NCI-H1417 treated with DMSO at 0.1 percent for 48 hours (cell line): ENCODE measurements around the gene CCNT2.
"Not testable (repeated sequence)": the region's sequence is repeated elsewhere in the genome, so short reads cannot be mapped to it uniquely, and the experiment has no call there.

Source experiments
- DNase-seq: peaks from one replicate; lab custom pipeline; 2025; lab: John Stamatoyannopoulos, UW

The CCNT2 gene

DNA sequence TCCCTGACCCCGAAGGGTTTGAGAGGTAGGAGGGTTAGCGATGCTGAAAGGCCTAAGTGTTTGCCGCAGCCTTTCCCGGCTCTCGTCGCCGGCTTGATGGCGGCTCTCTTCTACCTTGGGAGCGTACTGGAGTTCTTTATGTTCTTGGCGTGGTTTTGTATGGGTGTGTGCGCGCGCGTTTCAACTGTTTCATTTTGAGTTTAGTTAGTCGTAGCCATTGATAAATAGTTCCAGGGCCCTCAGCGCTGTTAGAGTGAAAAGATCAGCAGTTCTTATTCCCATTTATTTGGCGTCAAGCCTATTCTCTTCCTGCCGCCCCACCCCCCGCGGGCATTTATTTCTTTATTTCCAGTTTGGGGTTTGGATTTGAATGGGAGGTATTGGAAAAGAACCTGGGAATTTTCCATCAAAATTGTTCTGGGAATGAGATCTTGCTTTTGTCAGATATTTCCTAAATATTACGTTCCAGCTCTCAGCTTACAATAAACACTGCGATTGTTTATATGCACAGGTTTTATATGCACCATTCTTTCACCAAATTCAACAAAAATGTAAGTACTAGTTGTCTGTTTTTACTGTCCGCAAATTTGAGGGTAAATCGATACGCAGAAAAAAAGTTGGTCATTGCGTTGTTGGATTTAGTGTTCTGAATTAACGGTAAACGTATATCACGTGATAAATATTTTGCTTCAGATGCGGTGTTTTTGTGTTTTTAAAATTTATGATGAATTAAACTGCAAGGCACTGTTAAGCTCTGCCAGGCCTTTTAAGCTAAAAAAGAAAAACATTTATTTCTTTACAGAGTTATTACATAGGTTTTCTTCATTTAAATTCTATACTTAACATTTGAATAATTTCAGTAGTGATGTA is 954 bp downstream of the CCNT2 start:
- DNase-seq: peak; percentile 18

DNA sequence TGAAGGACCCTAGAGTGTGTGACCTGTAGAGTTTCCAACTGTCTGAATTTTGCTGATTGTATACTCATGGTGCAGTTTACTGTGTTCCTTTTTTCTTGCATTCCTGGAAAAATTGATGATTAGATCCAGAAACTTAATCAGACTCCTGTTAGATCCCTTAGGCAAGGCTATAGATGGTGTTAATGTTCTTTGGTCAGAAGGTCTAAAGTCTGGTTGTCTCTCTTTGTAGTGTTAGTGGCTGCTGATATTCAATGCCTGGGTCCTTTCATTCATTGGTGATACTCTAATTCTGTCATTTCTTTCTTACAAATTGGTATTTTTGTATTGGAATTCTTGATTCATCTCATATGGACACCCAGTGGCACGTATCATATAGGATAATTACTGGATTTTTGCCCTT is 6.3 kb downstream of the CCNT2 start:
- DNase-seq: no peak

DNA sequence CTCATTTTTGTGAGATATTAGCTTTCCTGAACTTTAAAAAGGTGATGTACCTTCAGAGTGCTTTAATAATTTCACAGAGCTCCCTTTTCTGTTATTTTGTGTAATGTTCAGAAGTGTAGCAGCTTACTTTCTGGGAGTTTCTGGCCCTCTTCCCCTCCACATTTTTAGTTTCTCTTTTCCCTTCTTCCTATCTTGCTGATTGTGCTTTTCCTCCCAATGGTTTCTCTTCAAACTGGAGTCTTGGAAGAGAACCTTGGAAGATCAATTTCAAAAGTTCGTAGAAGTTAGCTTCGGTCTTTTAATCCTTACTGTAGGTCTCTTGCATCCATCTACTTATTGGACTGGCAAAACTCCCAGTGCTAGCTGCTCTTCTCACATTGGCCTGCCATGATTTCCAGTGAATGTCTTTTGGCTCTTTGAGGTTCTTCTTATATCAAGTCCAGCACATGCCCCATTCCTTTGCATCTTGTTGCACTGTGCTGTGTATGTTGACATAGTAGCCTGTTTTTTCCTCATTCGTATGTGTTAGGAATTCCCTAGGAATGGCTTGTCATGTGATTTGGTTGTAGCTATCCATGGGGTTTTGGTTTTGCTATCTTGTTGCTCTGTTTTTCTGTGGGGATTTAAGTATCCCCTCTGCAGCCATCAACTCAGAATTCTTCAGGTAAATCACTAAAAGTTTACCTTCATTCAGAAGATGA is 7.8 kb downstream of the CCNT2 start:
- no peak for DNase-seq

DNA sequence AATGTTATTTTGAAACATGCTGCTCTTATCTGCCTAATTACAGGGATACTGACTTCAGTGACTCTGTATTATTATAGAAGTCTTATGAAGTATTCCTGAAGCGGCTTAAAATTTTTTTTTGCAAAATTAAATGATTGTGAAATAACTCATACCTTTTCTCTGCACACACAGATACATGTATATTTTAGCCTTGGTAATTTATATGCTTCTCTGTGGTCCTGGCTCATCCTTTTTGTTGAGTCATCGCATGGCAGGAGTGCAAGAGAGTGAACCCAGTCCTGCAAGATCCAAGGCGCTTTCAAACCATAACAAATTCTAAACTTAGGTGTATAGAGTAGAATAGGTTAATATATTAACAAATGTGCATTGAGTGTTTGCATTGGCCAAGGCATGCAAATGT is 8.6 kb downstream of the CCNT2 start:
- DNase-seq: no peak

DNA sequence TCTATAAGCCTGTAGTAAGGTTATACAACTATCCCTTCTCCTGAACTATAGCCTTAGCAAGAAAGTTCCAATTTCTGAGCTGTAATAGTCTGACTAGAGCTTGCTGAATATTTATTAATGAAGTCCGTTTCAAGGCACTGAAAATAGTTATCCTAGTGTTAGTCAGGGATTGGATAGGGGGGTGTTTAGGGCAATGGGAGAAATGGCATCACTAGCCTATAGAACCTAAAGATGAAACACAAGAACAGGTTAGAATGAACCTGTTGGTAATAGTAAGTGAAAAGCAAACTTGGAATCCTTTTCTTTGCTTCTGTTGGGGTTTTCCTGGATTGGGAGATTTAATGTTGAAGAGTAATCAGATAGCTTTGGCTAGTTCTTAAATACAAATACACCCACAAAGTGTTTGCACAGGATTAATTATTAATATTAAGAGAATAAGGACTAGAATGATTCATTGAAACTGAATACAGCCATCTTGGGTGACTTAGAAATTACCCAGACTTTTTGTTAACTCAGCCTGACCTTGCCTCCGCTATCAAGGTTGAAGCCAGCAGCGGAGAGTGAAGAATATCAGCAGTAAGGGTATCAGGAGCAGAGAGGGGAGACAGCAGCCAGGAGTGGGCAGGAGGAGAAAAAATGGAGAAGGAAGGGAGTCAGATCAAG is 14.4 kb downstream of the CCNT2 start:
- no peak for DNase-seq

DNA sequence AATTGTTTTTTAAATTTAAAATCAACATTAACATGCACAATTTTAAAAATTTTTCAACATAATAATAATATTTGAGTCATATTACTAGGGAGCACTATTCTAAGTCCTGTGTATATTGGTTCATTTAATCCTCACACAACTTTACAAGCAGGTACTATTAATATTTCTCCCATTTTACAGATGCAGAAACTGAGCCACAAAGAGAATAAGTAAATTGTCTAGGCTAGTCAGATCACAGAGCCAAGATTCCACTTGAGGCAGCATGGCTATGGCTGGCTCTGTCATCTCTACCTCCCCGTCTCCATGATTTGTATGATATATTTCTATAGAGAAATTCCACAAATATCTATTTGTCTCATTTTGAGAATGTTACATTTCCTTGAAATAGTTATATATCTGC is 15.1 kb downstream of the CCNT2 start:
- no peak for DNase-seq

DNA sequence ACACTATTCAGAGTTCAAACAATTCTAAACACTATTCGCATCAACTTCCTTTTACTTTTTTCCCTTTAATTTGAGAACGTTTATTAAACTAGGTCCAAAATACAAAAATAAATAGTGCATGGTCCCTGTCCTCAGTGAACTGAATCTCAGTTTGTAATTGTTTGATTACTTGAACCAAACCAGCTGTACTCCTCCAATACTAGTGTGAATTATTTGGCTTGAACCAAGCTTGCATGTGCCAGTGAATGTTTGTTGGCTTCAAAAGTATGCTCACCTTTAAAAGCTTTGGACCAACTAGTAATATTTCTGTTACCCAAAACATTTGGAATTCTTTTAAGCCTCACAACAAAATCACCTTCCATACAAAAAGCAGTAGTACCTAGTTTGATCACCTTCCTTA is 15.5 kb downstream of the CCNT2 start:
- no peak for DNase-seq

DNA sequence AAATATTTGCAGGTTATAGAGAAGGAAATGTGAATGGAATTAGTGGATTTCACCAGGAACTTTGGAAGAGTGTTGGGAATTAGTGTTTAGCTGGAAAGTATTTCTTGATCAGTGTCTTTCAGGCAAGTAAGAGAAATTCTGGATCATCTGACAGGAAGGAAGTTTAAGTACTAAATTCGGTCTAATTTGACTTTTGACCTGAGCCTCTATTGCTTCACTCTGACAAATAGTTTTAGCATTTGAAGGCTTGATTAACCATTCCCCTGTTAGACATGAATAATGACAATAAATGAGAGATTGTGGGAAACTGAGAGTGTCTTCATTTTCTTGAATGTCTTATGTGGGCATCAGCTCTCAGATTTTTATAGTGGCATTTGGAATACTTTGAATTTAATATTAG is 16.0 kb downstream of the CCNT2 start:
- no peak for DNase-seq

DNA sequence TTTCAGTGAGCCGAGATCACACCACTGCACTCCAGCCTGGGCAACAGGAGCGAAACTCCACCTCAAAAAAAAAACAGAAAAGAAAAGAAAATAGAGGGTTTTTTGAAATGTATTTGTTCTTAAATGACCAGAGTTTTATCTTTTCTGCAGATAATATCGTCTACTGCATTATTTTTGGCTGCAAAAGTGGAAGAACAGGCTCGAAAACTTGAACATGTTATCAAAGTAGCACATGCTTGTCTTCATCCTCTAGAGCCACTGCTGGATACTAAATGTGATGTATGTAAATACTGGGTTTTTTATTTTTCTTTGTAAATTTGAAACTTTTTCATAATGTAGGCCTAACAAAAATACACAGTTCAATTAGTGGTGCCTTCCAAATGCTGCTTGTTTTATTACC is 18.1 kb downstream of the CCNT2 start:
- DNase-seq: no peak

DNA sequence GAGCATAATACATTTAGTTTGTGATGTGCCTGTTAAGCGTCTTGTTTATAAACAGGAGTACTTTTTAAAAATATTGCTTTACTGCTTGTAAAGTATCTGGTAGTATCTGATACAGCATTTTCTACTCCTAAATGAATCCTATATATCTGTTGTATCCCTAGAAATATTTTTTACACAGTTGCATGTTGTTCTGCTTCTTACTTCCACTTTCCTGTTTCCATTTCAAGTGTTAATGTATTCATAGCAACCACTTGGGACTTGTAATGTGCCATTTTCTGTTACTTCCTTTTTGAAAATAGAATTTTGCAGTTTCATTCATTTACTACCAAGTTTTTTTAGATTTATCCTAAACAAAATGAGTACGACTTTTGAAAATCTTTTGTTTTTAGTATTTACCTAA is 24.9 kb downstream of the CCNT2 start:
- no peak for DNase-seq

DNA sequence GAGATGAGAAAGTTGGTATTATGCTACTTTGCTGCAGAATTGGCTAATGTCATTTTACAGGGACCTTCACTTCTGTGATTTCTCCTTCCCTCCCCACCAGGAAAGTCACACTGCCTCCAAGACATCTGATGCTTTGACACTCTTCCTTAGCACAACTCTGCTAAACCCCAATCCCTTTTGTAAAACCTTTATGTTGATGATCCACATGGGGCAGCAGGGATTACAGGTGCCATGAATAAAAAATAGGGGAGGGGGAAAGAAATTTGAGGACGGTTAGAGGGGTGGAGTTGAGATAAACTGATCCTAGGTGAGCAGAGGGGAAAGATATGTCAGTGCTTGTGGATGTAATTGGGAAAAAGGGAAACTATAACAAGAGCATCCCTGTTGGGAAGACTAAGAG is 26.4 kb downstream of the CCNT2 start:
- no peak for DNase-seq

DNA sequence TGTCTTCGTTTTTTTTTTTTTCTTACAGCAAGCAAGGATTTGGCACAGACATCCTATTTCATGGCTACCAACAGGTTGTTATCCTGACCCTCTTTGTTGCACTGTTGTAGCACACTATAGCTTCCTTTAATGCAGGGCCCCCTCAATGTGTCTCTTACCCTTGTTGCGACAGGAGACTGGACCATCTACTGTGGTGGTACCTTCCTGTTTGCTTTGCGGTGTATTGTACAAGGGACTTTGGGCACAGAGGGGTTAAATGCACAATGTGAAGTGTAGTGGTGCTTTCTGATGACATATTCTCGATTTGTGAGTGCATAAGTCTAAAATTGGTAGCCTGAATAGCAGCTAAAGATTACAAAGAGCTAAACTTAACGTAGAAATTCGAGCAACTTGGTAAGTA is 27.5 kb downstream of the CCNT2 start:
- DNase-seq: no peak

DNA sequence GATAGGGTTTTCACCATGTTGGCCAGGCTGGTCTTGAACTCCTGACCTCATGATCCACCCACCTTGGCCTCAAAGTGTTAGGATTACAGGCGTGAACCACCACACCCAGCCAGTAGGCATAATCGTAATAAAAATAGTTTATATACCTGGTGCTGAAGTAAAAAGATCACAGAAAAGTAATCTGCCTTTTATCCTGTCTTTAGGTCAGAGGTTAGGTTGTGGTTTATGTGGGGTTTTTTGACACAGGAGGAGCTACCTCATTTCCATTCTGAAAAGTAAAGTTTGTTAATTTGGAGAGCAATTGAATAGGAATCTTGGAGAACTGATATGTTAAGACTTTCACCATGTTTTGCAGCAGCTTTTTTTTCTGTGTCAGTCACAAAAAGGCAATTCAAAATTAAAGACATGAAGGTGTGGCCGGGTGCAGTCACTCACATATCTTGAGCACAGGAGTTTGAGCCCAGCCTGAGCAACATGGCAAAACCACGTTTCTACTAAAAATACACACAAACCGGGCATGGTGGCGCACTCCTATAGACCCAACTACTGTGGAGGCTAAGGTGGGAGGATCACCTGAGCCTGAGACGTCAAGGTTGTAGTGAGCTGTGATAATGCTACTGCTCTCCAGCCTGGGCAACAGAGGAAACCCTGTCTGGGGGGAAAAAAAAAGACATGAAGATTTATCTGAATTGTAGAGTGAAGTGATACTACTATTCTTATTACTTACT is 31.5 kb downstream of the CCNT2 start:
- DNase-seq: no peak

DNA sequence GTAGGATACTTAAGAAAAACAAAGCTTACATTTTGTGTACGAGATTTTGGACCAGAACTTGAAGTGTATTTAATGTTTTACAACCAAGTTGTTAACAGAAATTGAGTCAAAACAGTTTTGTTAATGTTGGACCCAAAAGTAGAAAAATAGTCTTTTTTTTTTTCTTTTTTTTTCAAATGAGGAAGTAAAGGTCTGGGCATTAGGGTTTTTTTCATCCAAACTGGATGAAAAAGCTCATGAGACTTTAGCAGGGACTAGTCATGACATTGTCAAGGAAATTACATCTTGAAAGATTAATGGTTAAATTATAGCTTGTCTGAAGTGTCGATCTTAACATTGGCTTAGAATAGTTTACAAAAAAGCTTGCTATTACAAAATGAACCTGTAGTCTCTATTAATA is 32.3 kb downstream of the CCNT2 start:
- DNase-seq: no peak

DNA sequence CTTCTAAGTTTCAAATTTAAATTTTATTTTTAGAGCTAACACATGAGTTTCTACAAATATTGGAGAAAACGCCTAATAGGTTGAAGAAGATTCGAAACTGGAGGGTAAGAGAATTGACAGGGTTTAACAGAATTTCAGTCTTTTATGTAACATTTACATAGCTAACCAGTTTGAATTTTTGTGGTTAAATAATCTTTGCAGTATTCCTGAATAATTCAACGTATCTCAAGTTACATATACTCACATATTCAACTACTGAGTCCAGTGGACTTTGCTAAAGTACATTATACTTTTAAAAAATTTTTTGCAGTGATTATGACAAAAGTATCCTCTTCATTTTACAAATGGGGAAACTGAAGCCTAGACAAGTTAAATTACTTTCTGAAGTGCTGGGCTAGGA is 34.0 kb downstream of the CCNT2 start:
- no peak for DNase-seq

DNA sequence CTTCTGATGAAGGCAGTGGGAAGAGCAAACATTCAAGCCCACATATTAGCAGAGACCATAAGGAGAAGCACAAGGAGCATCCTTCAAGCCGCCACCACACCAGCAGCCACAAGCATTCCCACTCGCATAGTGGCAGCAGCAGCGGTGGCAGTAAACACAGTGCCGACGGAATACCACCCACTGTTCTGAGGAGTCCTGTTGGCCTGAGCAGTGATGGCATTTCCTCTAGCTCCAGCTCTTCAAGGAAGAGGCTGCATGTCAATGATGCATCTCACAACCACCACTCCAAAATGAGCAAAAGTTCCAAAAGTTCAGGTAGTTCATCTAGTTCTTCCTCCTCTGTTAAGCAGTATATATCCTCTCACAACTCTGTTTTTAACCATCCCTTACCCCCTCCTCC is 35.4 kb downstream of the CCNT2 start:
- no peak for DNase-seq

DNA sequence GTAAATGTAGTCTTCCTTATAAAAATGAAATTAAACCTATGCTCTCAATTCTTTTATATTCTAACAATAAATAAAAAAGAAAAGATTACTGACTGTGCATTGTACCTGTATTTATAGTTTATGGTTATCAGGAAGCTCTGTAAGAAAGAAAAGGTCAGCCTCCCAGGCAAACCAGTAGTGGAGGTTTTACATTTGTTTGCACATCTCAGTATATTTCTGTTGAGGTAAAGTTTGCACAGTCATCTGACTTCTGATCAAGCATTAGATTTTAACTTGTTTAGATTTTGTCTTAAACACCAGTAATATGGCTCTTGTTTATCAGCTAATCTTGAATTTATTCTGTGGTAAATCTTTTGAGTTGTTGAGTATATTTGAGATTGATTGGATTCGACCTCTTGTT is 37.1 kb downstream of the CCNT2 start:
- no peak for DNase-seq

DNA sequence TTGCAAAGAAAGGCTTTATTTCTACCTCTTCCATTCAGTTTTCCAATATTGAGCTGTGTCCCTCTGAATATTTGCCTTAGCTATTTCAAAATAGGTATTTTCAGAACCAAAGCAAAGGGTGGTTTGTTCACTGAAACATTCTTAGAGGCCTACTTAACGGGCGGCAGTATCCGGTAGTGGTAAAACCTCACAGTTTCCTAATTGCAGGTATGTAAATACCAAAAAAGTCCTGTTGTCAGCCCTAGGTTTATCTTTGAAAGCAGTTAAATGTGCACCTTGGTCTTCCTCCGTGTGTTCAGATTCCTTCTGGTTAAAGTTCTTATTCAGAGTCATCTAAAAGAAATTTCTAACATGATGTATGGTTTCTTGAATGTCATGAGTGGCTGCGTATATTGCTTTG is 38.9 kb downstream of the CCNT2 start:
- DNase-seq: no peak

DNA sequence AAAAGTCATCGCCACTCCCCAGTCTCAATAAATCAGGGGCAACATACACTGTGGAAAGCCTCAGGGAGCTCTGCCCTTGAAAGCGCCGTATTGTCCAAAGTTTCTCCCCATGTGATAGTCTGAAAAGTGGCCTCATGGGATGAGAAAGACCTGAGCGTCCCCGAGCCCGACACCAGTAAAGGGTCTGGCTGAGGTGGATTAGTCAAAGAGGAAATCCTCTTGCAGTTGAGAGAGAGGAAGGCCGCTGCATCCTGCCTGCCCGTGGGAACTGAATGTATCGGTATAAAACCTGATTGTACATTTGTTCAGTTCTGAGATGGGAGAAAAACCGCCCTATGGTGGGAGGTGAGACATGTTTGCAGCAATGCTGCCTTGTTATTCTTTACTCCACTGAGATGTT is 48.5 kb downstream of the CCNT2 start:
- DNase-seq: not testable (repeated sequence)

DNA sequence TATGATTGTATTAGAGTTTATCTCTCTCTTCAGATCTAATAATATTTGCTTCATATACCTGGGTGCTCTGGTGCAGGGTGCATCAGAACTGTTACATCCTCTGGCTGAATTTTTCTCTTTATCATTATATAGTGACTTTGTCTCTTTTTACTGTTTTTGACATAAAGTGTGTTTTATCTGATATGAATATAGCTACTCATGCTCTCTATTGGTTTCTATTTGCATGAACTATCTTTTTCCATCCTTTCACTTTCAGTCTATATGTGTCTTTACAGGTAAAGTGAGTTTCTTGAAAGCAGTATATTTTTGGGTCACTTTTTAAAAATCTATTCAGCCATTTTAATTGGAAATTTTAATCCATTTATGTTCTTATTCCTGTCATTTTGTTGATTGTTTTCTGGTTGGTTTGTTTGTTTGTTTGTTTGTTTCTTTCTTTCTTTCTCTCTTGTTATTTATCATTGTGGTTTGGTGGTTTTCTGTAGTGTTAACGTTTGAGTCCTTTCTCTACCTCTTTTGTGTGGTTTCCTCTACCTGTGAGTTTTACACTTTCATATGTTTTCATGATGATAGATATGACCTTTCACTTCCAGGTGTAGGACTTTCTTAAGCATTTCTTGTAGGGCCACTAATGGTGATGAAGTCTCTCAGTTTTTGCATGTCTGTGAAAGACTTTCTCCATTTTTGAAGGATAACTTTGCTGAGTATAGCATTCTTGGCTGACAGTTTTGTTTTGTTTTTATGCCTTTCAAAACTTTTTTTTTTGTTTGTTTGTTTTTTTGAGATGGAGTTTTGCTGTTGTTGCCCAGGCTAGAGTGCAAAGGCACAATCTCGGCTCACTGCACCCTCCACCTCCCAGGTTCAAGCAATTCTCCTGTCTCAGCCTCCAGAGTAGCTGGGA is 54.9 kb downstream of the CCNT2 start:
- no peak for DNase-seq

DNA sequence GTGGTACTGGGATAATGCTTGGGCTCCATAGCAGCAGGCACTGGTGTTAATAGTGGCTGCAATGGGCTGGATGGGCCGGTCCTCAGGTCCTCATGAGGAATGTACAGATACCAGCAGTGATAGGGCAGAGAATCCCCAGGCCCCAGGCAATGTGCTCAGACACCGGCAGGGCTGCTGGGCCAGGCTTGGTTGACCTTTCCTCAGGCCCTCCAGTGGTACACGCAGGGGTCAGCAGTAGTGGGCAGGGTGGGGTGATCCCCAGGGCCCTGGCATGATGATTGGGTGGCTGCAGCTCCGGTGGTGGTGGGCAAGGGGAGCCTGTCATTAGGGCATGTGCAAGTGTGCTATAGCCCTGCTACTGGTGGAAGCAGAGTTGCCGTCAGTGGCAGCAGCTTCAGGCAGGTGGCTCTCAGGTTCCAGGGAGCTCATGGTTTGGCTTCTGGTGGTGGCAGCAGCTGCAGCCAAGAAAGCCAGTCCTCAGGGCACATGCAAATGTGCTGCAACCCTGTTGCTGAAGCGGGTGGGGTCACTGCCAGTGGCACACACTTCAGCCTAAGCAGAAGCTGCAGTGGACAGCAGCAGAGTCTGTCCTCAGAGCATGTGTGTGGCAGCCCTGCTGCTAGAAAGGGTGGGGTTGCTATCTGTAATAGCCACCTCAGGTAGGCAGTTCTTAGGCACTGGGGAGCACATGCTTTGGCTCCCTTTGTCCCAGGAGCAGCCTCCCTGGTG is 56.8 kb downstream of the CCNT2 start:
- DNase-seq: no peak
